HEK293 (cell line): Measurements from ENCODE around the gene ACOT9.

Source experiments
- CTCF ChIA-PET: fragments of 350-600 bp; formaldehyde crosslinking; extraction: SDS; loops from one replicate; lab custom pipeline; 2021; ENCODE audit warnings: antibody characterized with exemption; lab: Yijun Ruan, JAX
- POLR2A ChIA-PET: fragments of 300-600 bp; formaldehyde crosslinking; extraction: SDS; loops from one replicate; lab custom pipeline; 2020; ENCODE audit warnings: antibody characterized with exemption, inconsistent platforms; lab: Yijun Ruan, JAX
- H3K27ac ChIP-seq: fragments of 200-500 bp; sonication (Bioruptor generic); 2 replicates; pipeline ENCODE4 v1.5.1; 2014; ENCODE audit warnings: low read depth, low read length, control low read depth, inconsistent platforms; ENCODE audit errors: extremely low read depth
- H3K36me3 ChIP-seq, 2 experiments: fragments of 200-500 bp in 1 of 2; sonication (Bioruptor generic) in 1 of 2; 1 replicate in 1 of 2; 2 replicates in 1 of 2; pipeline ENCODE4 v1.5.1; 2014 to 2017; ENCODE audit warnings: inconsistent platforms in 2 of 2, low read length in 2 of 2; ENCODE audit not compliant: control insufficient read depth in 2 of 2, insufficient read depth in 1 of 2
- H3K4me1 ChIP-seq: fragments of 200-500 bp; sonication (Bioruptor generic); 2 replicates; pipeline ENCODE4 v1.5.1; 2014; ENCODE audit warnings: mild to moderate bottlenecking, low read length, inconsistent platforms; ENCODE audit not compliant: control insufficient read depth, insufficient read depth
- H3K4me3 ChIP-seq: 2 replicates; pipeline ENCODE4 v1.5.1; 2011; ENCODE audit warnings: low read depth, mild to moderate bottlenecking, control low read depth, low read length, moderate library complexity
- H3K9me3 ChIP-seq: fragments of 200-500 bp; sonication (Bioruptor generic); 2 replicates; pipeline ENCODE4 v1.5.1; 2014; ENCODE audit warnings: low read depth, low read length, inconsistent platforms; ENCODE audit not compliant: control insufficient read depth, insufficient read depth
- ELK4 ChIP-seq: IDR thresholded peaks from 2 replicates; pipeline ENCODE4 v1.6.1; 2011; ENCODE audit warnings: mild to moderate bottlenecking, low read depth, low read length, borderline replicate concordance
- GLI2 ChIP-seq: fragments of 450-650 bp; formaldehyde crosslinking; IDR thresholded peaks from 2 replicates; pipeline ENCODE4; 2017; ENCODE audit warnings: missing biosample characterization, missing genetic modification characterization, low read depth, borderline replicate concordance
- KLF9 ChIP-seq: fragments of 450-650 bp; formaldehyde crosslinking; IDR thresholded peaks from 2 replicates; pipeline ENCODE4 v1.5.1; 2016; ENCODE audit warnings: missing biosample characterization, missing genetic modification characterization, low read depth
- SP3 ChIP-seq: fragments of 450-650 bp; formaldehyde crosslinking; IDR thresholded peaks from 2 replicates; pipeline ENCODE4 v1.5.1; 2016; ENCODE audit warnings: missing biosample characterization, missing genetic modification characterization
- TSHZ1 ChIP-seq: fragments of 450-650 bp; formaldehyde crosslinking; IDR thresholded peaks from 2 replicates; pipeline ENCODE4 v1.5.1; 2016; ENCODE audit warnings: missing biosample characterization, missing genetic modification characterization, borderline replicate concordance
- ZBTB20 ChIP-seq: fragments of 450-650 bp; formaldehyde crosslinking; IDR thresholded peaks from 2 replicates; pipeline ENCODE4 v1.5.1; 2016; ENCODE audit warnings: missing biosample characterization, missing genetic modification characterization
- ZBTB7A ChIP-seq: fragments of 450-650 bp; formaldehyde crosslinking; IDR thresholded peaks from 2 replicates; pipeline ENCODE4 v1.5.1; 2016; ENCODE audit warnings: low read depth, missing biosample characterization, missing genetic modification characterization
- ZNF132 ChIP-seq: fragments of 450-650 bp; formaldehyde crosslinking; IDR thresholded peaks from 2 replicates; pipeline ENCODE4 v1.5.1; 2017; ENCODE audit warnings: missing biosample characterization, missing genetic modification characterization, borderline replicate concordance
- ZNF248 ChIP-seq: fragments of 450-650 bp; formaldehyde crosslinking; IDR thresholded peaks from 2 replicates; pipeline ENCODE4 v1.5.1; 2017; ENCODE audit warnings: missing biosample characterization, missing genetic modification characterization
- ZNF37A ChIP-seq: fragments of 450-650 bp; IDR thresholded peaks from 2 replicates; pipeline ENCODE4 v1.5.1; 2018; ENCODE audit warnings: missing biosample characterization, missing genetic modification characterization
- ZNF404 ChIP-seq: fragments of 450-650 bp; formaldehyde crosslinking; IDR thresholded peaks from 2 replicates; pipeline ENCODE4 v1.5.1; 2017; ENCODE audit warnings: missing biosample characterization, missing genetic modification characterization
- ZNF426 ChIP-seq: fragments of 450-650 bp; formaldehyde crosslinking; IDR thresholded peaks from 2 replicates; pipeline ENCODE4 v1.5.1; 2017; ENCODE audit warnings: missing biosample characterization, missing genetic modification characterization, mild to moderate bottlenecking, inconsistent platforms, moderate library complexity
- ZNF596 ChIP-seq: fragments of 450-650 bp; IDR thresholded peaks from 2 replicates; pipeline ENCODE4 v1.5.0; 2018; ENCODE audit warnings: missing biosample characterization, mild to moderate bottlenecking, missing genetic modification characterization, moderate library complexity
- ZNF658 ChIP-seq: fragments of 450-650 bp; formaldehyde crosslinking; IDR thresholded peaks from 2 replicates; pipeline ENCODE4; 2016; ENCODE audit warnings: missing biosample characterization, missing genetic modification characterization
- ZNF660 ChIP-seq: fragments of 450-650 bp; IDR thresholded peaks from 2 replicates; pipeline ENCODE4 v1.5.1; 2018; ENCODE audit warnings: missing biosample characterization, mild to moderate bottlenecking, missing genetic modification characterization
- ZNF704 ChIP-seq: fragments of 450-650 bp; formaldehyde crosslinking; IDR thresholded peaks from 2 replicates; pipeline ENCODE4 v1.5.1; 2016; ENCODE audit warnings: missing biosample characterization, missing genetic modification characterization
- ZNF777 ChIP-seq: fragments of 450-650 bp; formaldehyde crosslinking; IDR thresholded peaks from 2 replicates; pipeline ENCODE4 v1.5.1; 2017; ENCODE audit warnings: missing biosample characterization, missing genetic modification characterization, borderline replicate concordance
- TF ChIP-seq, protein P1 (sequence below): fragments of 450-650 bp; formaldehyde crosslinking; IDR thresholded peaks from 2 replicates; pipeline ENCODE4 v1.5.1; 2017; ENCODE audit warnings: missing biosample characterization, missing genetic modification characterization
- TF ChIP-seq, protein P2 (sequence below): fragments of 450-650 bp; formaldehyde crosslinking; IDR thresholded peaks from 2 replicates; pipeline ENCODE4 v1.5.1; 2017; ENCODE audit warnings: missing biosample characterization, missing genetic modification characterization

ACOT9 gene

DNA sequence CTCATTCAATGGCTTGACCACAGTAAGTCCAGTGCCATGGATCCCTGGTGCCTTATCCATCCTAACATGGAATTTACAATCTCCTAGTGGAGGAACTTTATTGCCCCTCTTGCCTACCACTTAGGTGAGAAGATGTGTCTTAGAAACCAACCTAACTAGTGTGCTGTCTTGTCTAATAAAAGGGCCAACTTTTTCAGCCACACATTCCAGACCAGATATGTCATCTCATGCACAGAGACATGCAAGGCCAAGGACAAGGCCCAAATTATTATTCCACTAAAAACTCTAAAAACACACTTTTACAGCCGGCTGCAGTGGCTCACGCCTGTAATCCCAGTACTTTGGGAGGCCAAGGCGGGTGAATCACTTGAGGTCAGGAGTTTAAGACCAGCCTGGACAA is 86.4 kb downstream of the ACOT9 start:
- POLR2A ChIA-PET = no interaction called here
- no peaks in the 10 kb centered on the region for H3K9me3 ChIP-seq
- no peak overlapping the region for H3K4me3 ChIP-seq
- CTCF ChIA-PET = no interaction called here
- H3K27ac ChIP-seq = no peak overlapping the region
- H3K4me1 ChIP-seq = no peaks in the 10 kb centered on the region
- no peaks in the 10 kb centered on the region for H3K36me3 ChIP-seq
- TF ChIP-seq ZNF248 (tag by site-specific recombination) (no peak), GLI2 (tag by site-specific recombination) (no peak), TSHZ1 (tag by site-specific recombination) (no peak), ZBTB7A (tag by site-specific recombination) (no peak), ZNF658 (tag by site-specific recombination) (no peak), SP3 (tag by site-specific recombination) (no peak), ZNF37A (tag by site-specific recombination) (no peak), ZNF596 (tag by site-specific recombination) (no peak), KLF9 (tag by site-specific recombination) (no peak), ZNF132 (tag by site-specific recombination) (no peak), ZNF660 (tag by site-specific recombination) (no peak), ZNF704 (tag by site-specific recombination) (no peak), ZNF404 (tag by site-specific recombination) (no peak), ZBTB20 (tag by site-specific recombination) (no peak), ZNF777 (tag by site-specific recombination) (no peak), ZNF426 (tag by site-specific recombination) (no peak), ELK4 (no peak)
- TF ChIP-seq, protein P1, sequence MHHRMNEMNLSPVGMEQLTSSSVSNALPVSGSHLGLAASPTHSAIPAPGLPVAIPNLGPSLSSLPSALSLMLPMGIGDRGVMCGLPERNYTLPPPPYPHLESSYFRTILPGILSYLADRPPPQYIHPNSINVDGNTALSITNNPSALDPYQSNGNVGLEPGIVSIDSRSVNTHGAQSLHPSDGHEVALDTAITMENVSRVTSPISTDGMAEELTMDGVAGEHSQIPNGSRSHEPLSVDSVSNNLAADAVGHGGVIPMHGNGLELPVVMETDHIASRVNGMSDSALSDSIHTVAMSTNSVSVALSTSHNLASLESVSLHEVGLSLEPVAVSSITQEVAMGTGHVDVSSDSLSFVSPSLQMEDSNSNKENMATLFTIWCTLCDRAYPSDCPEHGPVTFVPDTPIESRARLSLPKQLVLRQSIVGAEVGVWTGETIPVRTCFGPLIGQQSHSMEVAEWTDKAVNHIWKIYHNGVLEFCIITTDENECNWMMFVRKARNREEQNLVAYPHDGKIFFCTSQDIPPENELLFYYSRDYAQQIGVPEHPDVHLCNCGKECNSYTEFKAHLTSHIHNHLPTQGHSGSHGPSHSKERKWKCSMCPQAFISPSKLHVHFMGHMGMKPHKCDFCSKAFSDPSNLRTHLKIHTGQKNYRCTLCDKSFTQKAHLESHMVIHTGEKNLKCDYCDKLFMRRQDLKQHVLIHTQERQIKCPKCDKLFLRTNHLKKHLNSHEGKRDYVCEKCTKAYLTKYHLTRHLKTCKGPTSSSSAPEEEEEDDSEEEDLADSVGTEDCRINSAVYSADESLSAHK (tag by site-specific recombination) = no peak
- TF ChIP-seq, protein P2, sequence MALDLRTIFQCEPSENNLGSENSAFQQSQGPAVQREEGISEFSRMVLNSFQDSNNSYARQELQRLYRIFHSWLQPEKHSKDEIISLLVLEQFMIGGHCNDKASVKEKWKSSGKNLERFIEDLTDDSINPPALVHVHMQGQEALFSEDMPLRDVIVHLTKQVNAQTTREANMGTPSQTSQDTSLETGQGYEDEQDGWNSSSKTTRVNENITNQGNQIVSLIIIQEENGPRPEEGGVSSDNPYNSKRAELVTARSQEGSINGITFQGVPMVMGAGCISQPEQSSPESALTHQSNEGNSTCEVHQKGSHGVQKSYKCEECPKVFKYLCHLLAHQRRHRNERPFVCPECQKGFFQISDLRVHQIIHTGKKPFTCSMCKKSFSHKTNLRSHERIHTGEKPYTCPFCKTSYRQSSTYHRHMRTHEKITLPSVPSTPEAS (tag by site-specific recombination) = no peak
